ENCODE data around the gene TRPT1.

TRPT1 gene

GRCh38 chr11:64203421-64204079, 22.4 kb downstream of the TRPT1 start:
- Histone ChIP-seq H3K9ac (ENCODE audit: insufficient read length, low read depth) (no peak overlapping the region), H3K27me3 (ENCODE audit: insufficient read depth, insufficient read length) (no peaks in the 10 kb centered on the region), H3K36me3 (ENCODE audit: insufficient read depth, insufficient read length, low read length) (peaks cover 89% of the 10 kb centered on the region), H3K9me3 (ENCODE audit: insufficient read depth, low read length) (no peaks in the 10 kb centered on the region), H3K4me1 (ENCODE audit: insufficient read depth, insufficient read length) (peaks cover 23% of the 10 kb centered on the region), H3K4me3 (ENCODE audit: insufficient read length, low read depth) (no peak overlapping the region)
- DNase-seq (ENCODE audit: low read depth, low spot score) = no peak
- TF ChIP-seq YY1 (IDR thresholded peaks at IDR 0.05; ENCODE audit: insufficient read depth, insufficient read length) = no peak
- TF ChIP-seq SUZ12 (IDR thresholded peaks at IDR 0.05; ENCODE audit: extremely low read depth, insufficient read depth, insufficient read length) = no peak
- no peak for TF ChIP-seq ZNF274 (IDR thresholded peaks at IDR 0.05; ENCODE audit: low read depth, low read length)

- Histone ChIP-seq H3K9me3 (ENCODE audit: insufficient read depth, low read length) (no peaks in the 10 kb centered on the region), H3K4me3 (ENCODE audit: insufficient read length, low read depth) (no peak overlapping the region), H3K27me3 (ENCODE audit: insufficient read depth, insufficient read length) (no peaks in the 10 kb centered on the region), H3K9ac (ENCODE audit: insufficient read length, low read depth) (no peak overlapping the region), H3K4me1 (ENCODE audit: insufficient read depth, insufficient read length) (peaks cover 22% of the 10 kb centered on the region), H3K36me3 (ENCODE audit: insufficient read depth, insufficient read length, low read length) (peaks cover 93% of the 10 kb centered on the region)
- no peak for DNase-seq (ENCODE audit: low read depth, low spot score)
- no peak for TF ChIP-seq YY1 (IDR thresholded peaks at IDR 0.05; ENCODE audit: insufficient read depth, insufficient read length)
- no peak for TF ChIP-seq SUZ12 (IDR thresholded peaks at IDR 0.05; ENCODE audit: extremely low read depth, insufficient read depth, insufficient read length)
- TF ChIP-seq ZNF274 (IDR thresholded peaks at IDR 0.05; ENCODE audit: low read depth, low read length) = no peak
Observed at GRCh38 chr11:64202992-64203391, 23.0 kb downstream of the TRPT1 start.

- H3K9ac ChIP-seq (ENCODE audit: insufficient read length, low read depth) = no peak overlapping the region
Observed at GRCh38 chr11:64201543-64201942, 24.4 kb downstream of the TRPT1 start.

GRCh38 chr11:64198511-64198910, 27.5 kb downstream of the TRPT1 start:
- peaks cover 94% of the 10 kb centered on the region for H3K36me3 ChIP-seq (ENCODE audit: insufficient read depth, insufficient read length, low read length)
- no peak overlapping the region for H3K9ac ChIP-seq (ENCODE audit: insufficient read length, low read depth)
- H3K27me3 ChIP-seq (ENCODE audit: insufficient read depth, insufficient read length) = no peaks in the 10 kb centered on the region
- no peaks in the 10 kb centered on the region for H3K9me3 ChIP-seq (ENCODE audit: insufficient read depth, low read length)
- TF ChIP-seq SUZ12 (IDR thresholded peaks at IDR 0.05; ENCODE audit: extremely low read depth, insufficient read depth, insufficient read length) (no peak), YY1 (IDR thresholded peaks at IDR 0.05; ENCODE audit: insufficient read depth, insufficient read length) (no peak), ZNF274 (IDR thresholded peaks at IDR 0.05; ENCODE audit: low read depth, low read length) (no peak)
- H3K4me3 ChIP-seq (ENCODE audit: insufficient read length, low read depth) = no peak overlapping the region
- no peak for DNase-seq (ENCODE audit: low read depth, low spot score)
- H3K4me1 ChIP-seq (ENCODE audit: insufficient read depth, insufficient read length) = peaks cover 3% of the 10 kb centered on the region

More at GRCh38 chr11:64201543-64201942, 24.4 kb downstream of the TRPT1 start:
- no peak for DNase-seq (ENCODE audit: low read depth, low spot score)
- Histone ChIP-seq H3K4me3 (ENCODE audit: insufficient read length, low read depth) (no peak overlapping the region), H3K4me1 (ENCODE audit: insufficient read depth, insufficient read length) (peaks cover 10% of the 10 kb centered on the region), H3K27me3 (ENCODE audit: insufficient read depth, insufficient read length) (no peaks in the 10 kb centered on the region), H3K36me3 (ENCODE audit: insufficient read depth, insufficient read length, low read length) (peaks cover 93% of the 10 kb centered on the region), H3K9me3 (ENCODE audit: insufficient read depth, low read length) (no peaks in the 10 kb centered on the region)
- no peak for TF ChIP-seq ZNF274 (IDR thresholded peaks at IDR 0.05; ENCODE audit: low read depth, low read length)
- TF ChIP-seq SUZ12 (IDR thresholded peaks at IDR 0.05; ENCODE audit: extremely low read depth, insufficient read depth, insufficient read length) = no peak
- TF ChIP-seq YY1 (IDR thresholded peaks at IDR 0.05; ENCODE audit: insufficient read depth, insufficient read length) = no peak

- no peak for DNase-seq (ENCODE audit: low read depth, low spot score)
- Histone ChIP-seq H3K9ac (ENCODE audit: insufficient read length, low read depth) (no peak overlapping the region), H3K36me3 (ENCODE audit: insufficient read depth, insufficient read length, low read length) (peaks cover 93% of the 10 kb centered on the region)
Observed at GRCh38 chr11:64196626-64197025, 29.4 kb downstream of the TRPT1 start.

GRCh38 chr11:64192434-64192833, 33.6 kb downstream of the TRPT1 start:
- peaks cover 79% of the 10 kb centered on the region for H3K36me3 ChIP-seq (ENCODE audit: insufficient read depth, insufficient read length, low read length)
- H3K9ac ChIP-seq (ENCODE audit: insufficient read length, low read depth) = no peak overlapping the region
- no peak overlapping the region for H3K4me3 ChIP-seq (ENCODE audit: insufficient read length, low read depth)
- TF ChIP-seq YY1 (IDR thresholded peaks at IDR 0.05; ENCODE audit: insufficient read depth, insufficient read length) = no peak
- no peak for TF ChIP-seq SUZ12 (IDR thresholded peaks at IDR 0.05; ENCODE audit: extremely low read depth, insufficient read depth, insufficient read length)
- TF ChIP-seq ZNF274 (IDR thresholded peaks at IDR 0.05; ENCODE audit: low read depth, low read length) = no peak
- no peak for DNase-seq (ENCODE audit: low read depth, low spot score)
- no peaks in the 10 kb centered on the region for H3K27me3 ChIP-seq (ENCODE audit: insufficient read depth, insufficient read length)
- peaks cover 3% of the 10 kb centered on the region for H3K4me1 ChIP-seq (ENCODE audit: insufficient read depth, insufficient read length)
- H3K9me3 ChIP-seq (ENCODE audit: insufficient read depth, low read length) = no peaks in the 10 kb centered on the region

More at GRCh38 chr11:64196626-64197025, 29.4 kb downstream of the TRPT1 start:
- no peaks in the 10 kb centered on the region for H3K9me3 ChIP-seq (ENCODE audit: insufficient read depth, low read length)
- H3K4me1 ChIP-seq (ENCODE audit: insufficient read depth, insufficient read length) = peaks cover 3% of the 10 kb centered on the region
- no peak overlapping the region for H3K4me3 ChIP-seq (ENCODE audit: insufficient read length, low read depth)
- TF ChIP-seq ZNF274 (IDR thresholded peaks at IDR 0.05; ENCODE audit: low read depth, low read length) (no peak), SUZ12 (IDR thresholded peaks at IDR 0.05; ENCODE audit: extremely low read depth, insufficient read depth, insufficient read length) (no peak), YY1 (IDR thresholded peaks at IDR 0.05; ENCODE audit: insufficient read depth, insufficient read length) (no peak)
- no peaks in the 10 kb centered on the region for H3K27me3 ChIP-seq (ENCODE audit: insufficient read depth, insufficient read length)

GRCh38 chr11:64186492-64187165, 39.4 kb downstream of the TRPT1 start:
- TF ChIP-seq ZNF274 (IDR thresholded peaks at IDR 0.05; ENCODE audit: low read depth, low read length) (no peak), YY1 (IDR thresholded peaks at IDR 0.05; ENCODE audit: insufficient read depth, insufficient read length) (no peak), SUZ12 (IDR thresholded peaks at IDR 0.05; ENCODE audit: extremely low read depth, insufficient read depth, insufficient read length) (no peak)
- no peak for DNase-seq (ENCODE audit: low read depth, low spot score)
- Histone ChIP-seq H3K9me3 (ENCODE audit: insufficient read depth, low read length) (no peaks in the 10 kb centered on the region), H3K36me3 (ENCODE audit: insufficient read depth, insufficient read length, low read length) (peaks cover 26% of the 10 kb centered on the region), H3K4me1 (ENCODE audit: insufficient read depth, insufficient read length) (peaks cover 11% of the 10 kb centered on the region), H3K9ac (ENCODE audit: insufficient read length, low read depth) (no peak overlapping the region), H3K4me3 (ENCODE audit: insufficient read length, low read depth) (no peak overlapping the region), H3K27me3 (ENCODE audit: insufficient read depth, insufficient read length) (no peaks in the 10 kb centered on the region)

All from NT2/D1 (cell line).